Adrenal gland (tissue), 5 donors: ENCODE results near the gene MICAL3.

Experiments
- POLR2A ChIP-seq, 2 donors: fragments of 450-650 bp; IDR thresholded peaks; one replicate each; pipeline ENCODE4 v1.6.1; 2017; ENCODE audit warnings: antibody characterized with exemption in 2 of 2, mild to moderate bottlenecking in 2 of 2, moderate library complexity in 1 of 2
- TF ChIP-seq, protein P1 (sequence below), 6 experiments: fragments of 450-650 bp in 4 of 6; fragments of 200-600 bp in 2 of 6; sonication (generic) in 1 of 6; IDR thresholded peaks; 1 replicate in 5 of 6; 2 replicates in 1 of 6; pipeline versions ENCODE4 v1.5.1 to v1.8.0; 2016 to 2021; ENCODE audit warnings: antibody characterized with exemption in 6 of 6, mild to moderate bottlenecking in 2 of 6, moderate library complexity in 1 of 6
- donor health status: DM: no; HTN: no; CAD: no.

DNA sequence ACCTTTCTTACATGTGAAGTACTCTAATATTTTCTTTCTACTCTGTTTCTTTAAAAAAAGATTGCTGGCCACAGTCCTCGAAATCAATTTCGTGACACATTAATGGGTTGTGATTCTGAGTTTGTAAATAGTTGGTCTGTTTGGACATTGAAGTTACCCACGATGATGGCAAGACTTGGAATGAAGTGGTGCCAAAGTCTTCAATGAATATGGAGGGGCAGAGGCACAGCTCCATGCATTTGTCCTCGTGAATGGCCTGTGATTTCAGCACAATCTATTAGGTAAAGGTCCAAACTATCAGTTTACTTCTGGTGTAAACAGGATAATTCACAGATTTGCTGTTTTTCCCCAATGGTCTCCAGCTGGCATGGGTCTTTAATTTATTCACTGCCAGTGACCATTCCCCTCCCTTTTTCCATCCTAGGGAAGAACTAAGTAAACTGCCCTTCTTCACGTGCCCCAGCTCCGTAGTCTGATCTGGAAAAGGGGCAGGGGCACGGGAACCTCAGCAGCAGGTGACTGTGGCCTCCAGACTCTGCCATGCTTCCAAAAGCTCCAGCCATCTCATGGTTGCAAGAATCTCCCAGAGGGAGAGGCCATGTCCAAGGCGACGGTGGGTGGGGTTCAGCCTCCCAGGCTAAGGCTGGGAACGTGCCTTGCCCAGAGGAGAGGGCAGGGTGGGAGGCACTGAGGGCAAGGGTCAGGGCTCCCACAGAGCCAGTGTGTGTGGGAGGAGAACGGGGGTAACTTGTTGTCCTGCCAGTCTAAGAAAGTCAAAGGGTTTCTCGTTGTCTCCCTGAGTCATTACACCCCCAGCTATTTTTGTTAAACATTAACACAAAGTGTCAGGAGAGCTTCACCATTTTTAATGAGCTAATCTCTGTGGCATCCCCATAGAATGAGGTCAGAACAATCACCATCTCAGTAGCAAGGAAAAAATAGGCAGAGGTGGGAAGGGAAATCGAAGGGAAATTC is 36.6 kb upstream of the MICAL3 start:
- TF ChIP-seq, protein P1, sequence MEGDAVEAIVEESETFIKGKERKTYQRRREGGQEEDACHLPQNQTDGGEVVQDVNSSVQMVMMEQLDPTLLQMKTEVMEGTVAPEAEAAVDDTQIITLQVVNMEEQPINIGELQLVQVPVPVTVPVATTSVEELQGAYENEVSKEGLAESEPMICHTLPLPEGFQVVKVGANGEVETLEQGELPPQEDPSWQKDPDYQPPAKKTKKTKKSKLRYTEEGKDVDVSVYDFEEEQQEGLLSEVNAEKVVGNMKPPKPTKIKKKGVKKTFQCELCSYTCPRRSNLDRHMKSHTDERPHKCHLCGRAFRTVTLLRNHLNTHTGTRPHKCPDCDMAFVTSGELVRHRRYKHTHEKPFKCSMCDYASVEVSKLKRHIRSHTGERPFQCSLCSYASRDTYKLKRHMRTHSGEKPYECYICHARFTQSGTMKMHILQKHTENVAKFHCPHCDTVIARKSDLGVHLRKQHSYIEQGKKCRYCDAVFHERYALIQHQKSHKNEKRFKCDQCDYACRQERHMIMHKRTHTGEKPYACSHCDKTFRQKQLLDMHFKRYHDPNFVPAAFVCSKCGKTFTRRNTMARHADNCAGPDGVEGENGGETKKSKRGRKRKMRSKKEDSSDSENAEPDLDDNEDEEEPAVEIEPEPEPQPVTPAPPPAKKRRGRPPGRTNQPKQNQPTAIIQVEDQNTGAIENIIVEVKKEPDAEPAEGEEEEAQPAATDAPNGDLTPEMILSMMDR (IDR thresholded peaks at IDR 0.05) = no peak
- no peak for TF ChIP-seq POLR2A (IDR thresholded peaks at IDR 0.05)
